GM12892 (cell line): ENCODE measurements around the gene DACT3.

Experiments
- DNase-seq: peaks from one replicate; pipeline ENCODE4 v3.0.0; 2011; ENCODE audit not compliant: insufficient read length
- FAIRE-seq: peaks from 2 replicates; lab custom pipeline; 2011; peaks lifted over from hg19 to GRCh38; lab: Jason Lieb, UNC
- POLR2A ChIP-seq: IDR thresholded peaks from 2 replicates; pipeline ENCODE4 v1.6.1; 2011; ENCODE audit warnings: low read depth, low read length, control low read depth
- POLR2AphosphoS5 ChIP-seq: IDR thresholded peaks from 2 replicates; pipeline ENCODE4 v1.6.1; 2011; ENCODE audit warnings: low read depth, low read length, control low read depth
- TAF1 ChIP-seq: IDR thresholded peaks from 2 replicates; pipeline ENCODE4 v1.6.1; 2011; ENCODE audit warnings: low read depth, mild to moderate bottlenecking, control low read depth, low read length, borderline replicate concordance

Gene DACT3

DNA sequence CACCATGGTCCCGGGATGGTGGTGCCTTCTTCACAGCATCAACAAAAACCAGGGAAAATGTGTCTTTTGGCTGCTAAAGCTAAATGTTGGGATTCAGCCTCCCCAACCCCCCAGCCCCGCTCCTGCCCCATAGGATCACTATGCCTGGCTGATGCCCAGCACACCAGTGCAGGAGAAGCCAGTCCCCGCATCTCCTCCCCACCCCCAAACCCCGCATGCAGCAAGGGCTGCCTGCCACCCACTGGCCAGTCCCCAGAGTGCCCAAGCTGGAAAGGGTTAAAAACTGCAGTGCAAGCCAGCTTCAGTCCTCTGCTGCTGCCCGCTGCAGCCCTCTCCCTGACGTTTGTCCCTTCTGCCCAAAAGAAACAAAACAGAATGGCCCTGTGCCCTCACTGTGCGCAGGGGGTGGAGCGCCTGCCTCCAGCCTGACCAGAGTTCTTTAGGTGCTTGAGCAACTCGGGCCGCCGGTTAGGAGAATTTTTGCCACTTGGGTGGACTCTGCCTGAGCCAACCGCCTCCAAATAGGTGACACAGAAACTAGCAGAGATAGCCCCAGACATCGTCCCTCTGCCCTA lies 56.1 kb downstream of the DACT3 start:
- no peak for DNase-seq

DNA sequence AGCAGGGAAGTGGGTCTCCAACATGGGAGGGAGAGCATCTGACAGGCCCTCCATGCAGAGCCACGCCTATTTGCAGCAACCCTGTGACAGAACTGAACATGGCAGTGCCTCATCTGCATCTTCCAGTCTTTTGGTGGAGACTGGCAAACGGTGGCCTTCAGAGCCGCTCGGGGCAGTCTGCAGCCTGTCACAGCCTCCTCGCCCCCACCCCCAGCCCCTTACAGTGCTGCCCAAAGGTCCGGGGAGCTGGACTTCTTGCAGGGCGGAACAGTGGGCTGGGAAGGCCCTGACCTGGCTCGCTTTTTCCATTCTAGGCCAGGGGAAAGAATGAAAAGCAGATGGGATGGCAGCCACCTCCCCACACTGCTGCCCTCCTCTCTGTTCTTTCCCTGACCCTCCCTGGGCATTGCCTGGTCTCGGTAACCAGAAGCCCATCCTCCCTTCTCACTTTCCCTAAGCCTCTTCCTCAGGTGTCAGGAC lies 57.2 kb downstream of the DACT3 start:
- TF ChIP-seq POLR2A (no peak; the same call in 1 of the 2 replicates), TAF1 (no peak), POLR2AphosphoS5 (no peak)
- FAIRE-seq, result no peak
- DNase-seq, result no peak

More for the DNA sequence above, 56.1 kb downstream of the DACT3 start:
- FAIRE-seq, result no peak
- TF ChIP-seq POLR2AphosphoS5 (no peak), TAF1 (no peak), POLR2A (no peak)

DNA sequence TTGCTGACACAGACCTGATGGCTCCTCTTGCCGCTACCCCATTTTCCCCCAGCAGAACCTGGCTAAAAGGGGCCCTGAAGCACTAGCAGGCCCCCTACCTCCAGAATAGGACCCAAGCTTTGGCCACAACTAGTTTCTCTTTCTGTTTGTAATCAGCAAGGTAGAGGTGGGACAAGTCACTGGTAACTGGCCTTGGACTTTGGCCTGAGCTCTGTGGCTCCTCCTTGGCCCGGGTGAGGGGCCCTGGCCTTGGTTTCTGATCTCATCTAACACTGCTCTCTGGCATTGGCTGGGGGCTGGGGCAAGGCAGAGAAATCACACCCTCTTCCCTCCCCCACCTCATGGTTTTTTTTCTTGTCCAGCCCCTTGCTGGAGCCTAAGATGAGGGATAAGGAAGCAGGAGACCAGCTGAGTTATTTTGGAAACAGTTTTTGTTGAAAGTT lies 57.8 kb downstream of the DACT3 start:
- FAIRE-seq (peak; percentile 40), DNase-seq (no peak)
- TF ChIP-seq POLR2AphosphoS5 (no peak), TAF1 (no peak), POLR2A (no peak)

DNA sequence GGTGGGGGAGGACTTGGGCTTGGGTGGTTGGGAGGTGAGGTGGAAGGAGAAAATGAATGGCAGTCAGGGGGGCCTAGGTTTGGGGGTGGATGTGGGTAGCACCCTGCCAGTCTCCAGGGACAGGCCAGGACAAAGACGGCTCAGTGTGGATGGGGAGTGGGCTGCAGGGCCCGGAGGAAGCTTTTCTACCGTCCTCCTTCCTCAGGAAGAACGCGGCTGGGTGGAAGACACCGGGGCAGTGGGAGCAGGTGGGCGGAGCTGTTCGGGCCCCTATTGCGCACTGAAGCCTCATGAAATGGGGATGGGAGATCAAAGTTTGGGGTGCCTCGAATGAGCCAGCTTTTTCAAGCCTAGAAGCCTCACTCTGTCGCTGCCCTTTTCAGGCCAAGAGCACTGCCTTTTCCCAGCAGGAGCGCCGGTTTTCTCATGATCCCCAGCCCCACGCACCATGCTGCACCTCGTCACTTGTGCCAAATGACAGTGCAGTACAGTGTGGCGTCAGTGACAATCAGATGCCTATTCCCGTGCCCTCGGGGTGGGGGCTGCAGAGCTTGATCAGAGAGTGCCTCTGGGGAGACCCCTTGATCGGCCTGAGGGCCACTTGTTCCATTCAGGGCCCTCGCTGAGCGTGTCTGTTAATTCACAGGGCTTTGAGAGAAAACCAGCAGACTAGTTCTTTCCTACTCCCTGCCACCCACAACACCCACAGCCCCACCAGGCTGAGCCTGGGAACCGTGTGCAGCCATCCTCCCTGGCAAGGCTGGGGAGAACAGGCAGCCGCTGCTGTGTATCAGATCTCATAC lies 58.4 kb downstream of the DACT3 start:
- TF ChIP-seq POLR2A (no peak), POLR2AphosphoS5 (no peak), TAF1 (no peak)
- no peak for DNase-seq
- peak; percentile 84 for FAIRE-seq

GRCh38 chr19:46601318-46602224 lies 59.4 kb downstream of the DACT3 start, which contains the start of gene CALM3:
TSS of gene CALM3 (plus strand) at chr19:46601330. CDS start at chr19:46601435, 105 bp downstream.
- TF ChIP-seq POLR2A (peak; percentile 88), POLR2AphosphoS5 (peak; percentile 61; the same call in 1 of the 2 replicates), TAF1 (no peak; the same call in 1 of the 2 replicates)
- DNase-seq (no peak), FAIRE-seq (no peak)

GRCh38 chr19:46600384-46601317 lies 60.3 kb downstream of the DACT3 start:
- peak; percentile 95 for FAIRE-seq
- DNase-seq, result peak; percentile 91
- peak; percentile 87 for TF ChIP-seq POLR2A
- peak; percentile 70 for TF ChIP-seq TAF1
- peak; percentile 63; the same call in 1 of the 2 replicates for TF ChIP-seq POLR2AphosphoS5

- TF ChIP-seq TAF1 (no peak), POLR2A (no peak), POLR2AphosphoS5 (no peak)
- FAIRE-seq (no peak), DNase-seq (no peak)
These were observed 61.1 kb downstream of the DACT3 start for GRCh38 chr19:46599716-46600373.

DNA sequence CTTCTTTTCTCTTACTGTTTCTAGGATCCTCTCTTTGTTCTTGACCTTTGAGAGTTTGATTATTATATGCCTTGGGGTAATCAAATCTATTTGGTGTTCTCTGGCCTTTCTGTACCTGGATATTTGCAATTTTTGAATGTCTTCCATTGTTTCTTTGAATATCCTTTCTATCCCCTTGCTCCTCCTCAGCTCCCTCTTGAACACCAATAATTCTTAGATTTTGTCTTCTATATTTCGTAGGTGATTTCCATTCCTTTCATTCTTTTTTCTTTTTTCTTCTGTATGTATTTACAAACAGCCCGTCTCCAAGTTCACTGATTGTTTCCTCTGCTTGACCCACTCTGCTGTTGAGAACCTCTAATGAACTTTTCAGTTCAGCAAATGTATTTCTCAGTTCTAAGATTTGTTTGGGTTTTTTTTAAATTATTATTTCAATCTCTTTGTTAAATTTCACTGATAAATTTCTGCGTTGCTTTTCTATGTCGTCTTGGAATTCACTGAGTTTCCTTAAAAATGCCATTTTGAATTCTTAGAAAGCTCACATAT lies 62.5 kb downstream of the DACT3 start:
- TF ChIP-seq POLR2A (no peak), POLR2AphosphoS5 (no peak), TAF1 (no peak)
- no peak for FAIRE-seq
- no peak for DNase-seq
